Peyer's patch (tissue), 4 donors: ENCODE measurements around the gene ELAC1. TPM values are rescaled to one million over a fixed set of nuclear protein-coding genes. Genes with fewer than 3 reads are reported as not detected.

Experiments used
- DNase-seq, 3 donors: peaks; one replicate each; pipeline ENCODE4 v3.0.0-alpha.2; 2017 to 2019
- H3K27ac ChIP-seq, 4 donors: fragments of 200-600 bp; sonication (generic); one replicate each; pipeline ENCODE4 v1.5.1; 2016 to 2019
- H3K27me3 ChIP-seq, 2 donors: fragments of 200-600 bp; sonication (generic); one replicate each; pipeline ENCODE4 v1.5.1; 2019
- H3K36me3 ChIP-seq, 3 donors: fragments of 200-600 bp; sonication (generic); one replicate each; pipeline ENCODE4 v1.5.1; 2016 to 2019
- H3K4me1 ChIP-seq, 4 donors: fragments of 200-600 bp; sonication (generic); one replicate each; pipeline ENCODE4 v1.5.1; 2016 to 2019
- H3K4me3 ChIP-seq, 4 donors: fragments of 200-600 bp; sonication (generic); 1 replicate in 3 of 4; 2 replicates in 1 of 4; pipeline ENCODE4 v1.5.1; 2016 to 2019; ENCODE audit warnings: mild to moderate bottlenecking in 1 of 4
- H3K9me3 ChIP-seq, 4 donors: fragments of 200-600 bp; sonication (generic); one replicate each; pipeline ENCODE4 v1.5.1; 2016 to 2019; ENCODE audit warnings: mild to moderate bottlenecking in 1 of 4
- POLR2A ChIP-seq, 2 donors: fragments of 450-650 bp; IDR thresholded peaks; one replicate each; pipeline ENCODE4 v1.5.1; 2017; ENCODE audit warnings: antibody characterized with exemption in 2 of 2, mild to moderate bottlenecking in 2 of 2, moderate library complexity in 2 of 2
- small RNA-seq, 2 donors: library from RNA; depleted of rRNA; stranded (forward); fragments of <200 nt; gene quantifications; one replicate each; pipeline ENCODE3, GENCODE V24; 2016
- total RNA-seq, 4 donors: library from RNA; depleted of rRNA; stranded (reverse); fragments of >200 nt; gene quantifications; one replicate each; pipeline ENCODE4 v1.1.0, GENCODE V29; 2016
- TF ChIP-seq, protein P1 (sequence below), 6 experiments: fragments of 450-650 bp in 4 of 6; fragments of 200-600 bp in 2 of 6; sonication (generic) in 1 of 6; IDR thresholded peaks; one replicate each; pipeline ENCODE4 v1.5.1; 2017 to 2019; ENCODE audit warnings: antibody characterized with exemption in 6 of 6, mild to moderate bottlenecking in 3 of 6, moderate library complexity in 1 of 6

Gene ELAC1
- total RNA-seq, 4 donors from 2014 or later, result 7.1 to 15.5 (median 8.5) TPM

DNA sequence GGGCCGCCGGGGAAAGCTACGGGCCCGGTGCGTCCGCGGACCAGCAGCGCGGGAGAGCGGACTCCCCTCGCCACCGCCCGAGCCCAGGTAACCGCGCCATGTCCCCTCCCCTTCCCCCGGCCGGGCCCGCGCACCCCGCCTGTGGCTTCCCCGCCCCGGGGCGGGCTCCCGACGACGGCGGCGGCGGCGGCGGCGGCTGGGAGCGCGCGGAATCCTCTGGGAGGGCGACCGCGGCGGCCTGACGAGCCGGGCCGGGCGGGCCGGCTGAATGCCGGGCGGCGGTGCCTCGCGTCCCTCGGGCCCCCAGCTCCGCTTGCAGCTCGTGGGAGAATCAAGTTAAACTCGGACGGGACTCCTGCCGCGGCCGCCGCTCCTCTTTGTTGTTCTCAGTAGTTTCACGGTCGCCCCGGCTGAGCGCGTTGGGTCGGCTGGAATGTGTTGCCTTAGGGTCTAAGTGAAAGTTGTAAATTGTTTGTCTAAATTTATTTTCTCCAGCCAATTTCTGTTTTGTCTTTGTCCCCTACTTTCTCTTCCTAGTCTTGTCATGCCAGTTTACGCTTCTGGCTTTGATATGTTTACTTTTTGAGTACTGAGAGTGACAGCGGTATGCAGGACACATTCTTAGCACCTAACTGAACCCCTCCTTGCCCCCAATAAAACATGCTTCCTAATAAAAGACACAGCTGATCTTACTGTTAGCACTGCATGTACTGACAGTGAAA lies 62.9 kb downstream of the ELAC1 start:
- Histone ChIP-seq H3K36me3 (peaks cover 0 to 14% (median 0%) of the 10 kb centered on the region in 3 donors), H3K27ac (peak overlapping the region; percentile 94 to 98 (median 96)), H3K4me1 (peaks cover 0 to 46% (median 5%) of the 10 kb centered on the region in 4 donors), H3K9me3 (no peaks in the 10 kb centered on the region), H3K27me3 (no peaks in the 10 kb centered on the region), H3K4me3 (peak overlapping the region; percentile 58 to 96 (median 84))
- peak; percentile 67 to 87 (median 87) for DNase-seq
- TF ChIP-seq, protein P1, sequence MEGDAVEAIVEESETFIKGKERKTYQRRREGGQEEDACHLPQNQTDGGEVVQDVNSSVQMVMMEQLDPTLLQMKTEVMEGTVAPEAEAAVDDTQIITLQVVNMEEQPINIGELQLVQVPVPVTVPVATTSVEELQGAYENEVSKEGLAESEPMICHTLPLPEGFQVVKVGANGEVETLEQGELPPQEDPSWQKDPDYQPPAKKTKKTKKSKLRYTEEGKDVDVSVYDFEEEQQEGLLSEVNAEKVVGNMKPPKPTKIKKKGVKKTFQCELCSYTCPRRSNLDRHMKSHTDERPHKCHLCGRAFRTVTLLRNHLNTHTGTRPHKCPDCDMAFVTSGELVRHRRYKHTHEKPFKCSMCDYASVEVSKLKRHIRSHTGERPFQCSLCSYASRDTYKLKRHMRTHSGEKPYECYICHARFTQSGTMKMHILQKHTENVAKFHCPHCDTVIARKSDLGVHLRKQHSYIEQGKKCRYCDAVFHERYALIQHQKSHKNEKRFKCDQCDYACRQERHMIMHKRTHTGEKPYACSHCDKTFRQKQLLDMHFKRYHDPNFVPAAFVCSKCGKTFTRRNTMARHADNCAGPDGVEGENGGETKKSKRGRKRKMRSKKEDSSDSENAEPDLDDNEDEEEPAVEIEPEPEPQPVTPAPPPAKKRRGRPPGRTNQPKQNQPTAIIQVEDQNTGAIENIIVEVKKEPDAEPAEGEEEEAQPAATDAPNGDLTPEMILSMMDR (IDR thresholded peaks at IDR 0.05), result no peak
- TF ChIP-seq POLR2A (IDR thresholded peaks at IDR 0.05), result peak in 1 of 2 donors; percentile 32

- no peak for DNase-seq
- Histone ChIP-seq H3K27me3 (no peaks in the 10 kb centered on the region), H3K9me3 (no peaks in the 10 kb centered on the region), H3K27ac (no peak overlapping the region), H3K36me3 (peaks cover 0 to 3% (median 0%) of the 10 kb centered on the region in 3 donors), H3K4me1 (peaks cover 3 to 61% (median 10%) of the 10 kb centered on the region in 4 donors), H3K4me3 (peak overlapping the region in 2 of 4 donors; percentile 7 to 58)
- TF ChIP-seq, protein P1 (IDR thresholded peaks at IDR 0.05), result no peak
- TF ChIP-seq POLR2A (IDR thresholded peaks at IDR 0.05), result no peak
Measured at GRCh38 chr18:51032193-51032592, 64.4 kb downstream of the ELAC1 start.

DNA sequence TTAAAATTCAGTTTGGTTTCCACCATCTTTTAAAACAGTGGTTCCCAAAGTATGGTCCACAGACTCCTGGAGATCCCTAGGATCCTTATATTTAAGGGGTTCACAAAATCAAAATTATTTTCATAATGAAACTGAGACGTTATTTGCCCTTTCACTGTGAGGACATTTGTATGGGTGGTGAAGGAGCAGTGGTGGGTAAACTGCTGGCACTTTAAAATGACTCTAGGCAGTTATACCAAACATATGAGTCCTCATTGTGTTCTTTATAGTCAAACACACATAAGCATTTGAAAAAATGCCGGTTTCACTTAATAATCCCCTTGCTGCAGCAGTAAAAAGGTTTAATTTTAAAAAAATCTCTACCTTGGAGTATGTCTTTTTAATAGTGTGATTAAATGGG lies 69.4 kb downstream of the ELAC1 start:
- no peaks in the 10 kb centered on the region for H3K27me3 ChIP-seq
- no peak overlapping the region for H3K27ac ChIP-seq
- TF ChIP-seq, protein P1 (IDR thresholded peaks at IDR 0.05), result no peak
- TF ChIP-seq POLR2A (IDR thresholded peaks at IDR 0.05), result no peak
- peaks cover 0 to 3% (median 0%) of the 10 kb centered on the region in 3 donors for H3K36me3 ChIP-seq
- peaks cover 3 to 68% (median 10%) of the 10 kb centered on the region in 4 donors for H3K4me1 ChIP-seq
- no peaks in the 10 kb centered on the region for H3K9me3 ChIP-seq
- no peak for DNase-seq
- no peak overlapping the region for H3K4me3 ChIP-seq

Small RNAs within 50 kb of the gene (small RNA-seq; reads per million reads assigned to genes)
- gene RF00019, result 0 reads per million in 2 donors

Other genes starting within 250 kb of the ELAC1 start
- 10 to 100 TPM in 1 of 4 donors, 1 to 10 TPM in 2, not detected in 1; 4.8 to 17.5 (median 6.7) TPM for gene MRO, start 148.0 kb upstream of the ELAC1 start, total RNA-seq
- gene ME2, start 88.9 kb upstream of the ELAC1 start, total RNA-seq, result 100 to 1,000 TPM in 2 of 4 donors, 10 to 100 TPM in 2; 54.5 to 147 (median 99.1) TPM
- gene SMAD4, start 62.2 kb downstream of the ELAC1 start, total RNA-seq, result 100 to 1,000 TPM in 2 of 4 donors, 10 to 100 TPM in 2; 79.0 to 109 (median 94.0) TPM
- gene MEX3C, start 229.6 kb downstream of the ELAC1 start, total RNA-seq, result 10 to 100 TPM; 16.5 to 37.1 (median 23.2) TPM